HCT116 (cell line): ENCODE results near the gene TRIM29.

Experiments
- EZH2 ChIP-seq: fragments of 200-600 bp; sonication (generic); IDR thresholded peaks from 2 replicates; pipeline ENCODE4 v1.6.1; 2017; ENCODE audit warnings: antibody characterized with exemption, mixed run types
- POLR2A ChIP-seq: IDR thresholded peaks from 2 replicates; pipeline ENCODE4 v1.7.0; 2011; ENCODE audit warnings: borderline replicate concordance; ENCODE audit not compliant: insufficient read depth, insufficient read length; ENCODE audit errors: extremely low read depth
- POLR2AphosphoS5 ChIP-seq: IDR thresholded peaks from 2 replicates; pipeline ENCODE4 v1.6.1; 2011; ENCODE audit warnings: mild to moderate bottlenecking, low read depth, low read length, moderate library complexity
- RAD21 ChIP-seq: IDR thresholded peaks from 2 replicates; pipeline ENCODE4 v1.6.1; 2012; ENCODE audit warnings: low read depth, mild to moderate bottlenecking
- SRF ChIP-seq: IDR thresholded peaks from 2 replicates; pipeline ENCODE4 v1.6.1; 2012; ENCODE audit warnings: low read depth
- YY1 ChIP-seq: IDR thresholded peaks from 2 replicates; pipeline ENCODE4 v1.6.1; 2011; ENCODE audit warnings: low read length, low read depth, moderate library complexity, mild to moderate bottlenecking; ENCODE audit not compliant: insufficient replicate concordance; ENCODE audit errors: extremely low read depth
- ZNF274 ChIP-seq: fragments of 200-500 bp; sonication (Bioruptor generic); IDR thresholded peaks from 2 replicates; pipeline ENCODE4 v1.6.1; 2014; ENCODE audit warnings: mild to moderate bottlenecking, low read depth, low read length, inconsistent platforms
- TF ChIP-seq, protein P1 (sequence below), 3 experiments: fragments of 200-600 bp in 1 of 3; sonication (generic) in 1 of 3; IDR thresholded peaks in 2 of 3; conservative IDR thresholded peaks in 1 of 3; 2 replicates each; pipeline ENCODE4 v1.5.1; 2012 to 2017; ENCODE audit warnings: low read depth in 2 of 3, low read length in 2 of 3, antibody characterized with exemption in 1 of 3, borderline replicate concordance in 1 of 3, control low read depth in 1 of 3, mild to moderate bottlenecking in 1 of 3, mixed read lengths in 1 of 3, mixed run types in 1 of 3, moderate library complexity in 1 of 3; ENCODE audit not compliant: insufficient read depth in 1 of 3
- TF ChIP-seq, protein P2 (sequence below): IDR thresholded peaks from 2 replicates; pipeline ENCODE4 v1.6.1; 2012; ENCODE audit warnings: low read depth

DNA sequence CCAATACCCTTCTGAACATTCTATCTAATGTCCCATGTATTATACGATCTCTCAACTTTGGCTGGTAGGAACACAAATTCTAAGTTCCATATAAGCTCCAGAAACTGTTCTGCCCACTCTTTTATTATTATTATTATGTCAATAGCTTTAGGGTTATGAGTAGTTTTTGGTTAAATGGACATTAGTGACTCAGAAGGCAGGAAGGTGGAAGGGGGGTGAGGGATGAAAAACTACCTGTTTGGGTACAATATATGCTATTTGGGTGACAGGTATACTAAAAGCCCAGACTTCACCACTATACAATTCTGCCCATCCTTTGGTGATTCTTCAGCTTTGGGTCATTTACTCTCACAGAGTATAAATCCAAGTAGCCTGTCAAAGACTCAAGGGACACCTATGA, 22.5 kb upstream of the TRIM29 start:
- no peak for TF ChIP-seq POLR2A
- TF ChIP-seq, protein P1, sequence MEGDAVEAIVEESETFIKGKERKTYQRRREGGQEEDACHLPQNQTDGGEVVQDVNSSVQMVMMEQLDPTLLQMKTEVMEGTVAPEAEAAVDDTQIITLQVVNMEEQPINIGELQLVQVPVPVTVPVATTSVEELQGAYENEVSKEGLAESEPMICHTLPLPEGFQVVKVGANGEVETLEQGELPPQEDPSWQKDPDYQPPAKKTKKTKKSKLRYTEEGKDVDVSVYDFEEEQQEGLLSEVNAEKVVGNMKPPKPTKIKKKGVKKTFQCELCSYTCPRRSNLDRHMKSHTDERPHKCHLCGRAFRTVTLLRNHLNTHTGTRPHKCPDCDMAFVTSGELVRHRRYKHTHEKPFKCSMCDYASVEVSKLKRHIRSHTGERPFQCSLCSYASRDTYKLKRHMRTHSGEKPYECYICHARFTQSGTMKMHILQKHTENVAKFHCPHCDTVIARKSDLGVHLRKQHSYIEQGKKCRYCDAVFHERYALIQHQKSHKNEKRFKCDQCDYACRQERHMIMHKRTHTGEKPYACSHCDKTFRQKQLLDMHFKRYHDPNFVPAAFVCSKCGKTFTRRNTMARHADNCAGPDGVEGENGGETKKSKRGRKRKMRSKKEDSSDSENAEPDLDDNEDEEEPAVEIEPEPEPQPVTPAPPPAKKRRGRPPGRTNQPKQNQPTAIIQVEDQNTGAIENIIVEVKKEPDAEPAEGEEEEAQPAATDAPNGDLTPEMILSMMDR (IDR thresholded peaks at IDR 0.05 in 2 of 3, conservative IDR thresholded peaks at IDR 0.05 in 1 of 3; ENCODE audit: borderline replicate concordance in 1 of 3, insufficient read depth in 1 of 3, low read depth in 2 of 3, low read length in 2 of 3), result no peak
- no peak for TF ChIP-seq POLR2AphosphoS5
- TF ChIP-seq RAD21, result no peak
- TF ChIP-seq, protein P2, sequence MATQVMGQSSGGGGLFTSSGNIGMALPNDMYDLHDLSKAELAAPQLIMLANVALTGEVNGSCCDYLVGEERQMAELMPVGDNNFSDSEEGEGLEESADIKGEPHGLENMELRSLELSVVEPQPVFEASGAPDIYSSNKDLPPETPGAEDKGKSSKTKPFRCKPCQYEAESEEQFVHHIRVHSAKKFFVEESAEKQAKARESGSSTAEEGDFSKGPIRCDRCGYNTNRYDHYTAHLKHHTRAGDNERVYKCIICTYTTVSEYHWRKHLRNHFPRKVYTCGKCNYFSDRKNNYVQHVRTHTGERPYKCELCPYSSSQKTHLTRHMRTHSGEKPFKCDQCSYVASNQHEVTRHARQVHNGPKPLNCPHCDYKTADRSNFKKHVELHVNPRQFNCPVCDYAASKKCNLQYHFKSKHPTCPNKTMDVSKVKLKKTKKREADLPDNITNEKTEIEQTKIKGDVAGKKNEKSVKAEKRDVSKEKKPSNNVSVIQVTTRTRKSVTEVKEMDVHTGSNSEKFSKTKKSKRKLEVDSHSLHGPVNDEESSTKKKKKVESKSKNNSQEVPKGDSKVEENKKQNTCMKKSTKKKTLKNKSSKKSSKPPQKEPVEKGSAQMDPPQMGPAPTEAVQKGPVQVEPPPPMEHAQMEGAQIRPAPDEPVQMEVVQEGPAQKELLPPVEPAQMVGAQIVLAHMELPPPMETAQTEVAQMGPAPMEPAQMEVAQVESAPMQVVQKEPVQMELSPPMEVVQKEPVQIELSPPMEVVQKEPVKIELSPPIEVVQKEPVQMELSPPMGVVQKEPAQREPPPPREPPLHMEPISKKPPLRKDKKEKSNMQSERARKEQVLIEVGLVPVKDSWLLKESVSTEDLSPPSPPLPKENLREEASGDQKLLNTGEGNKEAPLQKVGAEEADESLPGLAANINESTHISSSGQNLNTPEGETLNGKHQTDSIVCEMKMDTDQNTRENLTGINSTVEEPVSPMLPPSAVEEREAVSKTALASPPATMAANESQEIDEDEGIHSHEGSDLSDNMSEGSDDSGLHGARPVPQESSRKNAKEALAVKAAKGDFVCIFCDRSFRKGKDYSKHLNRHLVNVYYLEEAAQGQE, result no peak
- TF ChIP-seq ZNF274, result no peak
- no peak for TF ChIP-seq EZH2
- no peak for TF ChIP-seq YY1
- TF ChIP-seq SRF, result no peak
